Measurements from ENCODE around the gene GNB2.
"Not testable (repeated sequence)": the region's sequence is repeated elsewhere in the genome, so short reads cannot be mapped to it uniquely, and the experiment has no call there.

Gene GNB2

GRCh38 chr7:100722480-100723212 lies 49.1 kb downstream of the GNB2 start:
- ATAC-seq (ENCODE audit: low read depth) (no peak), DNase-seq (ENCODE audit: low spot score) (no peak)
- Histone ChIP-seq H3K4me3 (ENCODE audit: severe bottlenecking) (no peak overlapping the region), H3K27ac (ENCODE audit: poor library complexity, severe bottlenecking) (no peak overlapping the region), H3K9me3 (ENCODE audit: severe bottlenecking) (no peaks in the 10 kb centered on the region), H3K4me1 (ENCODE audit: insufficient read depth, poor library complexity, severe bottlenecking) (peaks cover 4% of the 10 kb centered on the region), H3K36me3 (ENCODE audit: low read depth) (no peaks in the 10 kb centered on the region), H3K27me3 (ENCODE audit: insufficient read depth, poor library complexity, severe bottlenecking) (peaks cover 20% of the 10 kb centered on the region)
- no peak for TF ChIP-seq CTCF (IDR thresholded peaks at IDR 0.05; ENCODE audit: poor library complexity, severe bottlenecking)

- DNase-seq (ENCODE audit: low spot score), result no peak
- no peak for ATAC-seq (ENCODE audit: low read depth)
These were observed 50.3 kb downstream of the GNB2 start for GRCh38 chr7:100723732-100724275.

GRCh38 chr7:100724364-100724763 lies 50.8 kb downstream of the GNB2 start:
- not testable (repeated sequence) for H3K4me3 ChIP-seq (ENCODE audit: severe bottlenecking); H3K27ac ChIP-seq (ENCODE audit: poor library complexity, severe bottlenecking); DNase-seq (ENCODE audit: low spot score); ATAC-seq (ENCODE audit: low read depth); H3K9me3 ChIP-seq (ENCODE audit: severe bottlenecking); H3K36me3 ChIP-seq (ENCODE audit: low read depth); H3K4me1 ChIP-seq (ENCODE audit: insufficient read depth, poor library complexity, severe bottlenecking)
- peaks cover 20% of the 10 kb centered on the region for H3K27me3 ChIP-seq (ENCODE audit: insufficient read depth, poor library complexity, severe bottlenecking)

More at GRCh38 chr7:100723732-100724275, 50.3 kb downstream of the GNB2 start:
- H3K27me3 ChIP-seq (ENCODE audit: insufficient read depth, poor library complexity, severe bottlenecking), result peaks cover 20% of the 10 kb centered on the region
- H3K36me3 ChIP-seq (ENCODE audit: low read depth), result no peaks in the 10 kb centered on the region
- no peak for TF ChIP-seq CTCF (IDR thresholded peaks at IDR 0.05; ENCODE audit: poor library complexity, severe bottlenecking)
- H3K4me3 ChIP-seq (ENCODE audit: severe bottlenecking), result no peak overlapping the region
- peaks cover 4% of the 10 kb centered on the region for H3K4me1 ChIP-seq (ENCODE audit: insufficient read depth, poor library complexity, severe bottlenecking)
- no peaks in the 10 kb centered on the region for H3K9me3 ChIP-seq (ENCODE audit: severe bottlenecking)
- no peak overlapping the region for H3K27ac ChIP-seq (ENCODE audit: poor library complexity, severe bottlenecking)

GRCh38 chr7:100726996-100727761 lies 53.6 kb downstream of the GNB2 start:
- no peak for ATAC-seq (ENCODE audit: low read depth)
- TF ChIP-seq CTCF (IDR thresholded peaks at IDR 0.05; ENCODE audit: poor library complexity, severe bottlenecking), result no peak
- Histone ChIP-seq H3K27ac (ENCODE audit: poor library complexity, severe bottlenecking) (no peak overlapping the region), H3K4me3 (ENCODE audit: severe bottlenecking) (no peak overlapping the region), H3K27me3 (ENCODE audit: insufficient read depth, poor library complexity, severe bottlenecking) (no peaks in the 10 kb centered on the region), H3K4me1 (ENCODE audit: insufficient read depth, poor library complexity, severe bottlenecking) (peaks cover 4% of the 10 kb centered on the region), H3K36me3 (ENCODE audit: low read depth) (no peaks in the 10 kb centered on the region), H3K9me3 (ENCODE audit: severe bottlenecking) (no peaks in the 10 kb centered on the region)
- no peak for DNase-seq (ENCODE audit: low spot score)

GRCh38 chr7:100728196-100728595 lies 54.7 kb downstream of the GNB2 start:
- H3K36me3 ChIP-seq (ENCODE audit: low read depth), result no peaks in the 10 kb centered on the region
- H3K4me1 ChIP-seq (ENCODE audit: insufficient read depth, poor library complexity, severe bottlenecking), result peaks cover 4% of the 10 kb centered on the region
- no peaks in the 10 kb centered on the region for H3K9me3 ChIP-seq (ENCODE audit: severe bottlenecking)
- DNase-seq (ENCODE audit: low spot score), result no peak
- H3K27me3 ChIP-seq (ENCODE audit: insufficient read depth, poor library complexity, severe bottlenecking), result no peaks in the 10 kb centered on the region
- no peak for ATAC-seq (ENCODE audit: low read depth)
- no peak overlapping the region for H3K4me3 ChIP-seq (ENCODE audit: severe bottlenecking)
- no peak for TF ChIP-seq CTCF (IDR thresholded peaks at IDR 0.05; ENCODE audit: poor library complexity, severe bottlenecking)
- H3K27ac ChIP-seq (ENCODE audit: poor library complexity, severe bottlenecking), result no peak overlapping the region
